ENCODE data around the gene CCN5.
A peak's percentile ranks its signal among the peaks of the same experiment; 100 is the strongest.

The CCN5 gene

GRCh38 chr20:44738813-44739477 lies 23.8 kb downstream of the CCN5 start:
- peak; percentile 40 for DNase-seq

GRCh38 chr20:44739942-44740341 lies 24.8 kb downstream of the CCN5 start:
- DNase-seq, result no peak

DNA sequence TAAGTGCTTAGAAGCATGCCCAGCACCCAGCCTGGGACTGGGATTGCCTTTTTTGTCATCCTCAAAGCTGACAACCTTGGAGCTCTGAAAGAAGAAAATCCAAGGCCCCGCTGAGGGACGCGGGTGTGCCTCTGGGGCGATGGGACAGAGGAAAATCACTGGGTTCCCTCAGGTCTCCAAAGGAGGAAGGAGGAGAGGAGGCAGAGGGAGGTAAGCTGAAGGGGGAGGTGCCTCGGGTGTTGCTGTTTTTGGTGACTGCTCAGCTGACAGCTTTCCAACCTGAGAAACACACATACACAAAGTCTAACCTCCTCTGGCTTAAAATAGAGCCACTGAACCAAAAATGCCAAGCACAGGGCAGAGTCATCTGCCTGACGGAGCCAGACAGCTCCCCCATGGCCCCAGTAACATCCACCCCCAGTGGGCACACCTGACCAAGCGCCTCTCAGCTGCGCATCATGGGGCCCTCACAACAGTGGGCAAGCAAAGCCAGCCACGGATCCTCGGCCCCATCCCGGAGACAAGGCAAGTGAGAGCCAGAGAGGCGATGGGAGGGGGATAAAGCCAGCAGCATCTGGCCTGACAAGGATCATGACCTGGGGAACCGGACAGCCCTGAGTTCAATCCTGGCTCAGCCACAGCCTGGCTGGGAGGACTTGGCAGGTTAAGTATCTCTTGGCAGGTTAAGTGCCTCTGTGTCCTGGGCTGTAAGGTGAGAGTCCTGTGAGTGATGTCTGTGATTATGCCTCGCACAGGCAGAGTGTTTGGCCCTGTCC lies 27.3 kb downstream of the CCN5 start:
- no peak for DNase-seq

GRCh38 chr20:44743080-44743701 lies 28.0 kb downstream of the CCN5 start:
- no peak for DNase-seq

GRCh38 chr20:44743916-44744655 lies 28.9 kb downstream of the CCN5 start:
- no peak for DNase-seq

DNA sequence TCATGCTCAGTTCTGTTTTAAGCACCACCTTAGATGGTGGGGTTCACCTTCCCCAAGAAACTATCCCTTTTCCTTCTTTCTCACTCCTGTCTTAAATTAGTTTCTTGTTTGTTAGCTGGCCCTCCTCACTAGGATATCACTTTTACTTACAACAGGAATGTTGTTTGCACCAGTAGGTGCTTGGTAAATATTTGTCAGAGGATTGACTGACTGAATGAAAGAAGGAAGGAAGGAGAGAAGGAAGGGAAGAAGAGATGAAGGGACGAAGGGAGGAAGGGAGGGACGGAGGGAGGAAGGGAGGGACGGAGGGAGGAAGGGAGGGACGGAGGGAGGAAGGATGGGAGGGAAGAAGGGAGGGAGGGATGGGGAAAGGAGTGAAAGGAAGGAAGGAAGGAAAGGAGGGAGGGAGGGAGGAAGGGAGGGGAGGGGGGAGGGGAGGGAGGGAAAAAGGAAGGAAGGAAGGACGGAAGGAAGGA lies 30.0 kb downstream of the CCN5 start:
- DNase-seq, result no peak

GRCh38 chr20:44745598-44746366 lies 30.6 kb downstream of the CCN5 start, which contains the start of gene KCNK15:
Gene KCNK15 (plus strand): TSS chr20:44745865. CDS start chr20:44745911, 46 bp downstream.
- no peak for DNase-seq

GRCh38 chr20:44746367-44747165 lies 31.4 kb downstream of the CCN5 start:
- no peak for DNase-seq

DNA sequence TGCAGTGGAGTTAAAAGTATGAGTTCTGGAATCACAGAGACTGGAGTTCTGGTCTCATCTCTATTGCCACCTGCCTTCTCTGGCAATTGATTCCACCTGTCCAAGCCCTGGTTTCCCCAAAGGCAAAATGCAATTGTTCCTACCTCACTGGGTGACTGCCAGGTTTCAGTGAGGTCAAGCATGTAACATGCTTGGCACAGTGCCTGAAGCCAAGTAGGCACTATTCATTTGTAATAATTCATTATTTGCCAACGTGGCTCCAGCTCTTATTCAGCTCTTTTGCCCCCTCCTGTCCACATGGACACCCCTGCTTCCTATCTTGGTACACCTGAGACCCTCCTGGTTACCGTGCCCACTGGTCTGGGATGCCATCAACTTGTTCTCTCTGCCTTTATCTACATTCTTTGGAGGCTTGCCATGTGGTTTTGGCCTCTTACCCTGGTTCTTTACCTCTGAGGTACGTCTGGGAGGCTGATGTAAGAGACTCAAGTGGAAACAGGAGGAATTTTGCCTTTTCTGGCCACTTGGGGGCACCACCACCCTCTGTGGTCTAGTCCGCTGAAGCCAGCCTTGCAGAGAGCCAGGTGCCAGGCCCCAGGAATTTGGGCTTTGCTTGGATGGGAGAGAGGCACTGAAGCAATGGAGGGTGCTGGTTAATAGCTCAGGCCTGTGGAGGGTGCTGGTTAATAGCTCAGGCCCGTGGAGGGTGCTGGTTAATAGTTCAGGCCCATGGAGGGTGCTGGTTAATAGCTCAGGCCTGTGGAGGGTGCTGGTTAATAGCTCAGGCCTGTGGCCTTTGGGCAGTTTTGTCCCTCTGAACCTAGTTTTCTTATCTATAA lies 32.2 kb downstream of the CCN5 start:
- peak; percentile 43 for DNase-seq

GRCh38 chr20:44748005-44748370 lies 32.8 kb downstream of the CCN5 start:
- DNase-seq, result no peak

DNA sequence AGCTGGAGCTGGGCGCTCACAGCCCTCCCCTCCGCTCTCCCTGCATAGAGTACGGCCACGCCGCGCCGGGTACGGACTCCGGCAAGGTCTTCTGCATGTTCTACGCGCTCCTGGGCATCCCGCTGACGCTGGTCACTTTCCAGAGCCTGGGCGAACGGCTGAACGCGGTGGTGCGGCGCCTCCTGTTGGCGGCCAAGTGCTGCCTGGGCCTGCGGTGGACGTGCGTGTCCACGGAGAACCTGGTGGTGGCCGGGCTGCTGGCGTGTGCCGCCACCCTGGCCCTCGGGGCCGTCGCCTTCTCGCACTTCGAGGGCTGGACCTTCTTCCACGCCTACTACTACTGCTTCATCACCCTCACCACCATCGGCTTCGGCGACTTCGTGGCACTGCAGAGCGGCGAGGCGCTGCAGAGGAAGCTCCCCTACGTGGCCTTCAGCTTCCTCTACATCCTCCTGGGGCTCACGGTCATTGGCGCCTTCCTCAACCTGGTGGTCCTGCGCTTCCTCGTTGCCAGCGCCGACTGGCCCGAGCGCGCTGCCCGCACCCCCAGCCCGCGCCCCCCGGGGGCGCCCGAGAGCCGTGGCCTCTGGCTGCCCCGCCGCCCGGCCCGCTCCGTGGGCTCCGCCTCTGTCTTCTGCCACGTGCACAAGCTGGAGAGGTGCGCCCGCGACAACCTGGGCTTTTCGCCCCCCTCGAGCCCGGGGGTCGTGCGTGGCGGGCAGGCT lies 35.1 kb downstream of the CCN5 start:
- no peak for DNase-seq

DNA sequence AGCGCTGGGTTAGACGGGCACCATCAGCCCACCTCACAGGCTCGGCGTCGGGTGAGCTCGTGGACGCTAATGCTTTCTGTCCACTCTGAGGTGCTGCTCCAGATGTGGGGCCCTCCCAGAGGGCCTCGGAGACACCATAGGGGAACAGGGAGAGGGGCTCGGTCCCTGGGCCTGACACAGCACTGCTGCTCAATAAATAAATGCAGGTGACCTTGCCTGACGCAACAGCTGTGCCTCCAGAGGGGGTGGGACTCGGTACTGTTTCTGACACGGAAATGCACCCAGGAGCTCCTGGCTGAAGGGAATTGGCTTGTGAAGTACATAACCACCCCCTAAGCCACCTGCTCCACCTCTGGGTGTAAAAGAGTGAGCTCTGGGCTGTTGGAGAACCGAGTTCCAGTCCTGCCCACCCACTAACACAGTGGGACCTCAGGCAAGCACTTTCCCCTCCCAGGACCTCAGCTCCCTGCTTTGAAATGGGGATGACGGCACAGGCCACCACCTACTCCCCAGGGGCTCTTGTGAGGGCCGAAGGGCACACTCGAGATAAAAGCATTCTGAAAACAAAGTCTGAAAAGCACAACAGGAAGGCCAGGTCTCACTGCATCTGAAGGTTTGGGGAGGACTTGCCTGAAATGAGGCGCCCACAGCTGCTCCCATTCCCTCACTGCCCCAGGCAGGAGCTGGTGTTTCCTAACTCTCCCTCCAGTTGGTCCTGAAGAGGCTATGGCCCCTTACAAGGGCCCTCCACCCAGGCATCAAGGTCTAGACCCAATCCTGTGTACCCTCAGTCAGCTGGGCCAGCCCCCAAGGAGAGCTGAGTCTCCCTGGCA lies 37.1 kb downstream of the CCN5 start:
- no peak for DNase-seq

DNA sequence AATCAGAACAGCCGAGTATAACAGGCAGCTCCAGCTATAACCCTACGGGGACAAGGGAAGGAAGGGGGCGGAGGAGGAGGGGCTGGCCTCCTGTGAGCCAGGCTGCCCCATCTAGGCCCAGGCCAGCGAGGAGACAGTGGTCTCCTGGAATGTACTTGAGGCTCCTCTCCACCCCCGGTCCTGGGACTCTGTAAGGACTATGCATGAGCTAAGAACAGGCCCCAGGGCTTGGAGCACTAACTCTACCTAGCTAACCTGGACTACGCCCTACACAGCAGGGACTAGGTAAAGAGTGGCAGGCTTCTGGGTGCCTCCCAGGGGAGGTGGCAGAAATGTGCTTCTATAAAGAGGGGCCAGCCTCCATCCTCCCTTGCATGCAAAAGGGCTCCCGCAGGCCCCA lies 39.4 kb downstream of the CCN5 start:
- DNase-seq, result no peak

DNA sequence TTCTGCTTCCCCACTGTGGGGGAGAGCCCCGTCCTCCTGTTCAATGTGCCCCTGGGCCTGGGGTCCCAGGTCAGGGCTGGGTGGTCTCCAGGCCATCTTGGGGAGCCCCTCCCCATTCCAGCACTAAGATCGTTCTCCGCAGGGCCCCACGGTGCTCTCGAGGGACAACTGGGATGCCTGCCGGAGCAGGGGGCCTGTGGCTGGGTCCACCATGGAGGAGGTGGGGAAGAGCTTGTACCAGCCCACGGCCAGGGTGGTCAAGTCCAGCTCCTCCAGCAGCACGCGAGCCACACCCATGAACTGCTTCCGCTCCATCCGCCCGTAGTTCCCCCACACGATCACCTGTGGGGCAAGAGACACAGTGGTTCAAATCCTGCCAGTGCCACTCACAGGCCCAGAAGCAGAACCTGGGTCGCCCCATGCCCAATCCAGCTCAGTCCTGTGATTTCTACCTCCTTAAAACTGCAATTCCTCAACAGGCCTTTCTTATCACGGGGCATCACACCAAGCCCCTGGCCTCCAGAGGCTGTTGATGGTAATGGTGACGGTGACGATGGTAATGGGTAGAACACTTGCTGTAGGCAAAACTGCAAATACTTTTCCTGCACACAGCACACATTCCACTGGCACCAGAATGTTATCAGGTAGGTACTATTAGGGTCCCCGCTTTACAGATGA lies 41.0 kb downstream of the CCN5 start:
- DNase-seq, result no peak

GRCh38 chr20:44756956-44757355 lies 41.8 kb downstream of the CCN5 start:
- DNase-seq, result no peak

GRCh38 chr20:44758247-44759101 lies 43.3 kb downstream of the CCN5 start:
- DNase-seq, result no peak

- DNase-seq, result no peak
These were observed 44.4 kb downstream of the CCN5 start for GRCh38 chr20:44759595-44759994.
